Measurements from ENCODE around the gene DAPK2.

Gene DAPK2

DNA sequence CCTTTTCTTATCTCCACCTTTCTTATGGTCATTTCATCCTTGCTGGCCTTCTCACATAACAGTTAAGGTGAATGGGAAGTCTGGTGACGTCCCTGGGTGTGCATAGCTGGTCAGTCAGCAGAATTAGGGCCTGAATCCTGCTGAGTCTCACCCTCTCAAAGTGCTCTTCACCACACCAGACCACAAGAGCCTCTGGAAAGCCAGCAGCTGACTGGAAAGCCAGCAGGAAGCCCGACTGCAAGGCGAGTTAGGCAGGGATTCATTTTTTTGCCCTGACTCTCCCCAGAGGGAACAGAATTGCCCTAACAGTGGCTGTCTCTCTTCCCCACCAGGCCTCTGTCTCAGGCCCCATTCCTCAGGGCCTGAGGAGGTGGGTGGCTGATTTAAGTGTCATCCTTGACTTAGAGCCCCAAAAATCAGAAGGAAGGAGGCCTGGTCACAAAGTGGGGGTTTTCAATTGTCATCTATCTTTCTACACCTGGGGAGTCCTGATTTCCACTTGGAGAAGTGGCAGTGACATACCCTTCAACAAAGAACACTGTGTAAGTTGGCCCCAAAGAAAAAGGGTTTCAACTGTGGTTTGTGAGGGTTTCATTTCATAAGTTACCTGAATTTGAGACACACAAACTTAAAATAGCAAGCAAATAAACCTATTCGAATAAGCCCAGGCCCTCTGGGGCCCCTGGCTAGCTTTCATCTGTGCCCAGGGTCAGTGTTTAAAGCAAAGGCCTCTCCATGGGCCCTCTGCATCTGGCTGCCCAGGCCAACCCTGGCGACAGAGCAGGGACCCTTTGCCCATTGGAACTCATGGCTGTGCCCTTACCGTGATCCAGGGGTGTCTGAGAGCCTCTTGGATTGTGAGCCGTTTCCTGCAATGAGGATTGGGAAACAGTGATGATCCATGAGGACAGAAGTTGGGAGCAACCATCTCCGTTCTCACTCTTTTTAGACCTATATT is 122.0 kb downstream of the DAPK2 start:
- DNase-seq (ENCODE audit: low spot score), result no peak
- TF ChIP-seq, protein P1, sequence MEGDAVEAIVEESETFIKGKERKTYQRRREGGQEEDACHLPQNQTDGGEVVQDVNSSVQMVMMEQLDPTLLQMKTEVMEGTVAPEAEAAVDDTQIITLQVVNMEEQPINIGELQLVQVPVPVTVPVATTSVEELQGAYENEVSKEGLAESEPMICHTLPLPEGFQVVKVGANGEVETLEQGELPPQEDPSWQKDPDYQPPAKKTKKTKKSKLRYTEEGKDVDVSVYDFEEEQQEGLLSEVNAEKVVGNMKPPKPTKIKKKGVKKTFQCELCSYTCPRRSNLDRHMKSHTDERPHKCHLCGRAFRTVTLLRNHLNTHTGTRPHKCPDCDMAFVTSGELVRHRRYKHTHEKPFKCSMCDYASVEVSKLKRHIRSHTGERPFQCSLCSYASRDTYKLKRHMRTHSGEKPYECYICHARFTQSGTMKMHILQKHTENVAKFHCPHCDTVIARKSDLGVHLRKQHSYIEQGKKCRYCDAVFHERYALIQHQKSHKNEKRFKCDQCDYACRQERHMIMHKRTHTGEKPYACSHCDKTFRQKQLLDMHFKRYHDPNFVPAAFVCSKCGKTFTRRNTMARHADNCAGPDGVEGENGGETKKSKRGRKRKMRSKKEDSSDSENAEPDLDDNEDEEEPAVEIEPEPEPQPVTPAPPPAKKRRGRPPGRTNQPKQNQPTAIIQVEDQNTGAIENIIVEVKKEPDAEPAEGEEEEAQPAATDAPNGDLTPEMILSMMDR (IDR thresholded peaks at IDR 0.05; ENCODE audit: extremely low read depth, missing control alignments), result no peak

DNA sequence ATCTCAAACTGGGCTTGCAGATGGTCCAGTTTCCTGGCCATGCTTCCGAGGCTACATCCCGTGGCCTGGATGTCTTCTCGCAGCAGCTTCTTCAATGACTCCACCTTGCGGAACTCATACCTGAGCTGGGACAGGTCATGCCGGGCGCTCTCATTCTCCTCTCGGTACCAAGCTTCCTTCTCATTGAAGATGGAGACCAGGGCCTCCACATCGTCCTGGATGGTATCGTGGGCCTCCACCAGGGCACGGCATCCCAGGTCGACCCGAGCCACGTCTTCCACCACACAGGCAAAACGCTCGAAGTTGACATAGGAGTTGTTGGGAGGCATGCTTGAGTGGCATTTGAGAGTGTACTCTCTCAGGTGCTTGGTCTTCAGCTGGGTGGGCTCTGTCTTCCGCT is 123.4 kb downstream of the DAPK2 start:
- TF ChIP-seq, protein P1 (IDR thresholded peaks at IDR 0.05; ENCODE audit: extremely low read depth, missing control alignments), result no peak
- DNase-seq (ENCODE audit: low spot score), result no peak

- TF ChIP-seq, protein P1 (IDR thresholded peaks at IDR 0.05; ENCODE audit: extremely low read depth, missing control alignments), result no peak
- no peak for DNase-seq (ENCODE audit: low spot score)
Observed at GRCh38 chr15:63922261-63922904, 123.9 kb downstream of the DAPK2 start.

- no peak for DNase-seq (ENCODE audit: low spot score)
- TF ChIP-seq, protein P1 (IDR thresholded peaks at IDR 0.05; ENCODE audit: extremely low read depth, missing control alignments), result no peak
Observed at GRCh38 chr15:63920504-63921175, 125.6 kb downstream of the DAPK2 start.

GRCh38 chr15:63918901-63919348 is 127.4 kb downstream of the DAPK2 start:
- TF ChIP-seq, protein P1 (IDR thresholded peaks at IDR 0.05; ENCODE audit: extremely low read depth, missing control alignments), result no peak
- DNase-seq (ENCODE audit: low spot score), result no peak

DNA sequence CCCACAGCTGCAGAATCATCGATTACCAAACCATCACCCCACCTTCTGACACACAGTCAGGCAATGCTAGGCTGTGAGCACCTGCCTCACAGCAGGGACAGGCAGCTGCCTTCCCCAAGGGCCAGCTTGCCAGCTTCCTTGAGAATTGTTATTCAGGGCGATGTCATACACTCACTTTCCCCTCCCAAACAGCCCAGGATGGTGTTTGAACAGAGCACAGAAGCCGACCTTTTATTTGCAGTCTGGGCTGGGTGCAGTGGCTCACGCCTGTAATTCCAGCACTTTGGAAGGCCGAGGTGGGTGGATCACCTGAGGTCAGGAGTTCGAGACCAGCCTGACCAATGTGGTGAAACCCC is 128.0 kb downstream of the DAPK2 start:
- TF ChIP-seq, protein P1 (IDR thresholded peaks at IDR 0.05; ENCODE audit: extremely low read depth, missing control alignments), result no peak
- no peak for DNase-seq (ENCODE audit: low spot score)
